Head of caudate nucleus (tissue), 42 donors: ENCODE measurements around the gene RIN2.
"Not testable (repeated sequence)": the region's sequence is repeated elsewhere in the genome, so short reads cannot be mapped to it uniquely, and the experiment has no call there.

Experiments used
- DNase-seq, 42 donors: peaks; one replicate each; pipeline versions ENCODE4 v3.0.0 to v3.0.0-alpha.2; 2020 to 2021; ENCODE audit warnings: mixed read lengths in 7 of 42
- intact Hi-C: fragments of 100-400 bp; cut with DNase I; formaldehyde crosslinking; loops from one replicate; pipeline ENCODE4 v1.15.0; 2022

RIN2 gene

GRCh38 chr20:19780261-19780660, 22.2 kb downstream of the RIN2 start:
- no peak for DNase-seq
- intact Hi-C loops = loop anchor here (10.0 kb wide), 1 partner anchor 125 kb away; no protein-coding TSS in a partner anchor

DNA sequence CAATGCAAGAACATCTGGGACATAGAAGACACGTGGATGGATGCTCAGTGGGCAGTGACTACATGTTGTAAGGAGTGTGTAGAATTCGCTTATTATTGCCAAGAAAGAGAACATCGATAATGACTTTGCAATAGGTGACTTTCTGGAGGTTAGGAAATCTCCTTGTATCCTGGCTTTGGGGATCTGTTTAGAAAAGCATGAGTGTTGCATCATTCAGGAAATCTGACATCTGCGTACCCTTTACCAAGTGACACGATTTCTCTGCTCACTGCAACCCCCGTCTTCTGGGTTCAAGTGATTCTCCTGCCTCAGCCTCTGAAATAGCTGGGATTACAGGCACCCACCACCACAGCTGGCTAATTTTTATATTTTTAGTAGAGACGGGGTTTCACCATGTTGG, 23.2 kb downstream of the RIN2 start:
- intact Hi-C loops = loop anchor here (10.0 kb wide), 1 partner anchor 124 kb away; no protein-coding TSS in a partner anchor
- DNase-seq = no peak

GRCh38 chr20:19782669-19783068, 24.6 kb downstream of the RIN2 start:
- no peak for DNase-seq
- intact Hi-C loops = loop anchor here (10.0 kb wide), 1 partner anchor 122 kb away; no protein-coding TSS in a partner anchor

- intact Hi-C loops = loop anchor here (10.0 kb wide), 1 partner anchor 121 kb away; no protein-coding TSS in a partner anchor
- DNase-seq = peak in 5 of 42 donors; percentile 19 to 56 (median 26)
Observed at GRCh38 chr20:19783966-19784401, 25.9 kb downstream of the RIN2 start.

DNA sequence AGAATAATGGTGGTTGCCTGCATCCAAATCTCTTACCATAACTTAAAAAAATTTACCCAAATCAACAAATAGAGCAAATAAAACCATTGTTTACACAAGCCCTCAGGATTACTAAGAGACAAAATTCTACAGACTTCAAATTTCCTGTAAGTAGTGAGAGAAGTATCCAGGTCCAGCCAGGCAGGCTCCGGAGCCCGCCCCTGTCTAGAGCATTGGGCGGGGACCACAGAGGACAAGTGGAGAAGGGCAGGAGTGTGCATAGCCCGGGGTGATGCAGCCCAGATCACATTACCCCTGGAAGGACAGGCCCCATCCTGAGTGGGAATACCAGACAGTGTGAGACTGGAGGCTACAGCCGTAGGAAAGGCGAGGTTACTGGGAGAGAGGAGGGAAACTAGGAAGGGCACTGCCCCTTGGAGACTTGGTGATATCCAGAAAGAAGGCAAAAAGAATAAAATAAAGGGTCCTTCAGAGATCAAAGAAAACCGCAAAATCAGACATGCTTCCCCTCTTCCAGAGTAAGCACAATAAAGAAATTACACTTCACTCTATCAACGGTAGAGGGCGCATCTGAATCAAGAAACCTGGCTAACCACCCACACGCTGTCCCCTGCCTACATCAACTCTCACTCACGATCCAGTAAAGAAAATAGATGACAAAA, 26.6 kb downstream of the RIN2 start:
- DNase-seq = peak in 41 of 42 donors; percentile 26 to 89 (median 65)

GRCh38 chr20:19785173-19785982, 27.3 kb downstream of the RIN2 start:
- intact Hi-C loops = loop anchor here (5.0 to 10.0 kb wide), 2 partner anchors 119 to 212 kb away; no protein-coding TSS in a partner anchor
- DNase-seq = no peak

More for the DNA sequence above, 26.6 kb downstream of the RIN2 start:
- intact Hi-C loops = loop anchor here (5.0 to 10.0 kb wide), 2 partner anchors 120 to 213 kb away; no protein-coding TSS in a partner anchor

GRCh38 chr20:19785983-19786285, 27.9 kb downstream of the RIN2 start:
- peak in 10 of 42 donors; percentile 19 to 75 (median 47) for DNase-seq
- intact Hi-C loops = loop anchor here (5.0 to 10.0 kb wide), 2 partner anchors 119 to 211 kb away; no protein-coding TSS in a partner anchor

- intact Hi-C loops = loop anchor here (5.0 to 10.0 kb wide), 2 partner anchors 118 to 211 kb away; no protein-coding TSS in a partner anchor
- DNase-seq = peak in 11 of 42 donors; percentile 7 to 62 (median 25)
Observed at GRCh38 chr20:19786311-19786710, 28.3 kb downstream of the RIN2 start.

- intact Hi-C loops = loop anchor here (5.0 to 10.0 kb wide), 2 partner anchors 117 to 210 kb away; no protein-coding TSS in a partner anchor
- DNase-seq = no peak
Observed at GRCh38 chr20:19787366-19787765, 29.3 kb downstream of the RIN2 start.

DNA sequence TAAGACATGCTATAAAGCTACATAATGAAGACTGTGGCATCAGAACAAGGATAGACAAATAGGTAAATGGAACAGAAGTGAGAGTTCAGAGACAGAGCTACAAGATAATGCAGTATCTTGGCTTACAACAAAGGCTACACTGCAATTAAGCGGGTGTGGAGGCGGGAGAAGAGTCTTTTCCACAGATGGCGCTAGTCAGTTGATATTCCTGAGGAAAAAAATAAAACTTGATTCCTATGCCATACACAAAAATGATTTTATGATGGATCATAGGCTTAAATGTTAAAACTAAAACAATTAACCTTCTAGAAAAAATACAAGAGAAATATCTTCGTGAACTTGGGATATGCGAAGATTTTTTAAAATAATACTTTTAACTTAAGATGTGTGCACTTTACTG, 31.0 kb downstream of the RIN2 start:
- intact Hi-C loops = loop anchor here (5.0 to 10.0 kb wide), 2 partner anchors 116 to 208 kb away; no protein-coding TSS in a partner anchor
- DNase-seq = no peak

- intact Hi-C loops = loop anchor here (5.0 to 10.0 kb wide), 2 partner anchors 115 to 208 kb away; no protein-coding TSS in a partner anchor
Observed at GRCh38 chr20:19789446-19789845, 31.4 kb downstream of the RIN2 start.

DNA sequence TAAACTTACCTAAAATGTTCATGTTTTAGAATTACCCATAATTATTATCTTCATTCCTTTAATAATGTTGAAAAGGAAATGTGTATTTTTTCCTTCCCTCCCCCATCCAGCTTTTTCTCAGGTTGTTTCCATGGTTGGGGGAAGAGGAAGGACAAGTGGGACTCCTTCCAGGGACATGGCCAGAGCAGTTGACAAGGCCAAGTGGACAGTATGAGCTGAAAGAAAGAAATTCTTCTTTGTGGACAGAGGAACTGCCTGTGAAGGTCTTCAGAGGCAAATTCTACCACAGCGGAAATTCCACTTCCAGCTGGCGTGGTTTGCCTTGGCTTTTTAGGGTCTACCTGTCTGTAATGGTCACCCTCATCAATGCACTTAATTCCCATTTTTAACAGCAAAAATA, 33.8 kb downstream of the RIN2 start:
- no peak for DNase-seq
- intact Hi-C loops = no loop called here

More at GRCh38 chr20:19789446-19789845, 31.4 kb downstream of the RIN2 start:
- DNase-seq = no peak

DNA sequence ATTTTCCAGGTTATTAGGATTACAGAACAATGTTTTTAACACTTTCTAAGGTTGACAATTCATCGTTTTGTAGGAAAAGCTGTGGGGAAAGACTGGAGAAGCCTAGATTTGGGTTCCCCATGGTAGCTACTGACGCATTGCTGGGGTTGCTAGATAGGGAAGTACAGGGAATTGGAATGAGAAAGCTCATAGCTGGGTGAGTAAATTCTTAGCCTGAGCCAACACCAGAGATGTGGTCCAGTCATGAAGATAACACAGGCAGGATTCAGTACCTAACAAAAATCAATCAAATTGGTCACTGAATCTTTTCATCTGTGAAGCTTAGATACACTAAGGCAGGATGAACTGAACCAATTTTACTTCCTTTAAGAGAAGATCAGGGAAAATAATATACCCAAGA, 35.7 kb downstream of the RIN2 start:
- no peak for DNase-seq
- intact Hi-C loops = no loop called here

GRCh38 chr20:19794941-19795340, 36.9 kb downstream of the RIN2 start:
- intact Hi-C loops = no loop called here
- no peak for DNase-seq

GRCh38 chr20:19799325-19799724, 41.3 kb downstream of the RIN2 start:
- intact Hi-C loops = no loop called here
- DNase-seq = no peak

DNA sequence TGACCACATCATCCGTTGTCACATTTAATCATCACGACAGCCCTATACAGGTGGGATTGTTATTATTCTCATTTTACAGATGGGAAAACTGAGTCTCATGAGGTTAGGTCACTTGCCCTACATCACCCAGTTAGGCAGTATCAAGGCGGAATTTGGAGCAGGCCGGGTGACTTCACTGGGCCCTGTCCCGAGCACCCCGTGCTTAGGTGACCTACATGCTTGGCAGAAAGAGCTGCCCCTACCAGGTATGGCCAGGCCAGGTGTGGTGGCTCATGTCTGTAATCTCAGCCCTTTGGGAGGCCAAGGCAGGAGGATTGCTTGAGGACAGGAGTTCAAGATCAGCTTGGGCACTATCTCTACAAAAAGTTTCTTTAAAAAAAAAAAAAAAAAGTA, 44.0 kb downstream of the RIN2 start:
- intact Hi-C loops = no loop called here
- peak in 1 of 42 donors; percentile 14 for DNase-seq

DNA sequence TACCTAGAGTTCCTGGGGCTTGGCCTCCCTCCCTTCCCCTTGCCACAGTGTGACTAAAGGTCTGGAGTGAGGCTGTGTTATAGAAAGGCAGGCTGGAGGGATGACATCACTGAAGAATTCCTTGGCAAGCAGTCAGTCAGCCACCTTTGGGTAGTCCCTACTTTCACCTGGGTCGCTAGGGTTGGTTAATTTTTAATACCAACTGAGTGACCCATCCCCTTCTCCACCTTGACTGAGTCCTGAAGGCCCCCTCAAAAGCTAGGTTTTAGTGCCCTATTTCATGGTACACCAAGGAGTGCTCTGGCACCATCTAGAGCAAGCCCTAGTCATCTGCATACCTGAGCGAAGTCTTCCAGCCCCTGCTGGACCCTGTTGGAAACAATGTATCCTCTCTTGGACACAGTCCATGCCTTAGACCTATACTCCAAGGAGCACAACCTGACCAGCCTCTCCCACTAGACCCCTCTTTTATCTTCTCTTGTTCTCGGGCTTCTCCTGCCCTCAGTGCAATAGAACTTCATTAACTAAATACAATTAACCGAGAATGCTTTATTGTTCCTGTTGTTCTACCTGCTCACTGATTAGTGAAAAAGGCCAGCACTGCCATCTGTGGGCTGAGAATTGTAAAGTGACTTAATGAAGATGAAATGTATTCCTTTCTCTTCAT, 44.6 kb downstream of the RIN2 start:
- DNase-seq = peak in 2 of 42 donors; percentile 14 to 35
- intact Hi-C loops = no loop called here

GRCh38 chr20:19806276-19806675, 48.2 kb downstream of the RIN2 start:
- intact Hi-C loops, DNase-seq: not testable (repeated sequence)

DNA sequence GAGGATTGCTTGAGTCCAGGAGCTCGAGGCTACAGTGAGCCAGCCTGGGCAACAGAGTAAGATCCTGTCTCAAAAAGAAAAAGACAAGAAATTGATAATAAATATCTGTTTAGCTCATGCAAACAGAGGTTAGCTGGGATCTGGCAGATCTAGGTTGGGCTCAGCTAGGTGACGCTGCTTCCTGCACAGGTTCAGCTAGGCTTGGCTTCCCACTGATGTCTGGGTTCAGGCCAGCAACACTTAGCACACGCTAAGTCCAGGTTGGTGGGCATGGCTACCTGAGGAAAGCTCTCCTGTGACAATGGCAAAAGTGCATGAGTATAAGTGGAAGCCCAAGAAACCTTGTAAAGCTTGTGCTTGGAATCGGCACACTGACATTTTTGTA, 48.7 kb downstream of the RIN2 start:
- intact Hi-C loops = no loop called here
- DNase-seq = no peak
